GM12872 (cell line): Measurements from ENCODE around the gene GPR15.

Experiments
- CTCF ChIP-seq: IDR thresholded peaks from 3 replicates; pipeline ENCODE4 v1.5.1; 2011; ENCODE audit warnings: low read depth, mild to moderate bottlenecking, low read length, moderate library complexity; ENCODE audit not compliant: insufficient read depth

GPR15 gene

GRCh38 chr3:98561727-98562521, 30.1 kb downstream of the GPR15 start:
- TF ChIP-seq CTCF: no peak

GRCh38 chr3:98563661-98564281, 32.0 kb downstream of the GPR15 start:
- no peak for TF ChIP-seq CTCF

- TF ChIP-seq CTCF: no peak
Observed at GRCh38 chr3:98564282-98565005, 32.7 kb downstream of the GPR15 start.

GRCh38 chr3:98565237-98565643, 33.5 kb downstream of the GPR15 start:
- TF ChIP-seq CTCF: no peak

GRCh38 chr3:98565843-98566242, 34.1 kb downstream of the GPR15 start:
- no peak for TF ChIP-seq CTCF

GRCh38 chr3:98567666-98568270, 36.0 kb downstream of the GPR15 start:
- no peak for TF ChIP-seq CTCF

- TF ChIP-seq CTCF: no peak
Observed at GRCh38 chr3:98568402-98568801, 36.6 kb downstream of the GPR15 start.
